Amygdala (tissue), 56 donors: ENCODE measurements around the gene REPS1.
A peak's percentile ranks its signal among the peaks of the same experiment; 100 is the strongest.
"Not testable (repeated sequence)": the region's sequence is repeated elsewhere in the genome, so short reads cannot be mapped to it uniquely, and the experiment has no call there.

Experiments used
- DNase-seq, 56 donors: peaks; one replicate each; lab custom pipeline; 2025; lab: John Stamatoyannopoulos, UW

Gene REPS1, protein sequence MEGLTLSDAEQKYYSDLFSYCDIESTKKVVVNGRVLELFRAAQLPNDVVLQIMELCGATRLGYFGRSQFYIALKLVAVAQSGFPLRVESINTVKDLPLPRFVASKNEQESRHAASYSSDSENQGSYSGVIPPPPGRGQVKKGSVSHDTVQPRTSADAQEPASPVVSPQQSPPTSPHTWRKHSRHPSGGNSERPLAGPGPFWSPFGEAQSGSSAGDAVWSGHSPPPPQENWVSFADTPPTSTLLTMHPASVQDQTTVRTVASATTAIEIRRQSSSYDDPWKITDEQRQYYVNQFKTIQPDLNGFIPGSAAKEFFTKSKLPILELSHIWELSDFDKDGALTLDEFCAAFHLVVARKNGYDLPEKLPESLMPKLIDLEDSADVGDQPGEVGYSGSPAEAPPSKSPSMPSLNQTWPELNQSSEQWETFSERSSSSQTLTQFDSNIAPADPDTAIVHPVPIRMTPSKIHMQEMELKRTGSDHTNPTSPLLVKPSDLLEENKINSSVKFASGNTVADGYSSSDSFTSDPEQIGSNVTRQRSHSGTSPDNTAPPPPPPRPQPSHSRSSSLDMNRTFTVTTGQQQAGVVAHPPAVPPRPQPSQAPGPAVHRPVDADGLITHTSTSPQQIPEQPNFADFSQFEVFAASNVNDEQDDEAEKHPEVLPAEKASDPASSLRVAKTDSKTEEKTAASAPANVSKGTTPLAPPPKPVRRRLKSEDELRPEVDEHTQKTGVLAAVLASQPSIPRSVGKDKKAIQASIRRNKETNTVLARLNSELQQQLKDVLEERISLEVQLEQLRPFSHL

GRCh38 chr6:138987643-138988468 lies at the start of gene REPS1:
Gene REPS1, minus strand, starts transcription at chr6:138988253. Its CDS starts 571 bp downstream, at chr6:138987682.
- peak; percentile 17 to 91 (median 78) for DNase-seq

- DNase-seq = no peak
These were observed 49.4 kb upstream of the REPS1 start for GRCh38 chr6:139037490-139037889.

DNA sequence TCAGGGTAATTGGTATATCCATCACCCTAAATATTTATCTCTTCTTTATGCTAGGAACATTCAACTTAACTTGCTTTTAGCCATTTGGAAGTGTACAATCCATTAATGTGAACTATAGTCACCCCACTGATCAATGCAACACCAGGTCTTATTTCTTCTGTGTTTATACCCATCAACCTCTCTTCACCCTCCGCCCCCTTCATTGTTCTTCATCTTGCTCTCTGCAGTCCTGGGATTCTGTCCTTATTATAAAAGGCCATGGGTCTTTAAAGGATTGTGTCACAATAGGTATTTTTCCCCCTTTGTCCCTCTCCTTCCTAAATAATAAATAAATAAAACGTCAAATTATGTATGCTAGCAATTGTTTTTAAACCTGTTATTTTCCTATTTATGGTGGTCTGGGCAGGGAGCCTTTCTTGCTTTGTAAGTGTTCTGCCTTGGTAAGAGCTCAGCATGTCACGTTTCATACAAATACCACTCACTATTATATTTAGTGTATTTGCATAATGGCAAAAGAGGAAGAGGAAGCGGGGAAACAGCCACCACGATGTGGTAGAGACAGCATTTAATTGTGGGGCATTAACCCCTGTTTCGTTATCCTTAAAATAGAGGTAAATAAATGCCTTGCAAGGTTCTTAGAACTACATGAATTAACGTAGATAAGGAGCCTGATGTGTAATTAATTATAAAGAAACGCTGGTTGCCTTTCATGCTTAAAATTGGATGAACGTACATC lies 42.3 kb upstream of the REPS1 start:
- DNase-seq = no peak

GRCh38 chr6:139029470-139030227 lies 41.6 kb upstream of the REPS1 start:
- DNase-seq = peak in 21 of 56 donors; percentile 3 to 47 (median 25)

- peak in 45 of 56 donors; percentile 6 to 65 (median 34) for DNase-seq
These were observed 40.8 kb upstream of the REPS1 start, which contains the start of gene ABRACL for GRCh38 chr6:139028658-139029469. Gene ABRACL, plus strand, starts transcription at chr6:139028745. Its CDS starts 5,416 bp downstream, at chr6:139034161.

DNA sequence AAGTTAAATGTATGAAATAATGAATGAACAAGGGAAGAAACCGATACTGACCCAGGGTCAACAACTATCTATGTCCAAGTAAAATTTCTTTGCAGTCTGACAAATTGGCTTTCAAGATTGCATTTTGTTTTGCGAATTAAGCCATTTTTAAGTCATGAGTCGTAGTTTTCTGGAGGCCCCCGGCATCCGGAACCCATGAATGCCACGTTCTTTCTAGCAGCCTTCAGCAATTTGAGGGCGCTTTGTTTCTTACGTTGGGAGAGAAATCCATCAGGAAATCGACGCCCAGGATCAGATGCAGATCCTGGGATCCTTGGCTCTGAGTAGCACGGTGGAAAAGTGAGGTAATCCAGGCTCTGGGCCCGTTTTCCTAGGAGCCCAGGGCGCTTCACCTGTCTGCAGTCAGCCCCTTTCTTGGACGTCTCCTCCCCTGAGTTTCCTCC lies 40.2 kb upstream of the REPS1 start:
- peak in 4 of 56 donors; percentile 15 to 39 (median 25) for DNase-seq

DNA sequence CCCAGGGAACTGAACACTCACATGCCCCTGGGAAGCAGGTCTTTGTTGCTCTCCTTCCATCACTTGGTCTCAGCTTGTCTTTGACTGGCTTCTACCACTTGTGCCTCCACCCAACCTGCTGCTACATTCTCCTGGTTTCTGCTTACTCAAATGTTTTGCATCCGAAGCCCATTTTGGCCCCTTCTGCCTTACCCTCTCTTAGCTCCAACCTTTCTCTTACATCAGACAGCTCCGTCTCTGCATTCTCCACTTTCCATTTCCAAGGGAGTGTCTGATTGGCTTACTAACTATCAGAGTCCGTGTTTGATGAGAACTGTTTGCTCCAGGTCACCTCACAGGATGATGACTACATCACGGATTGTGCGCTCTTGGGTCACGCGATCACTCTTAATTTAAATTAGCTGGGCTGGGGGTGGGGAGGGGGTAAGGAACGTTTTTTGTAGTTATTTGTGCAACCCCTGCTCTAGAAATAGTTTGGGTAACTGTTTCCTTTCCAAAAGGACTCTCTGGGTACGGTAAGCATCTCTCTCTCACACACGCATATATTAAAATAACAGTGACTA lies 39.6 kb upstream of the REPS1 start:
- DNase-seq = no peak

DNA sequence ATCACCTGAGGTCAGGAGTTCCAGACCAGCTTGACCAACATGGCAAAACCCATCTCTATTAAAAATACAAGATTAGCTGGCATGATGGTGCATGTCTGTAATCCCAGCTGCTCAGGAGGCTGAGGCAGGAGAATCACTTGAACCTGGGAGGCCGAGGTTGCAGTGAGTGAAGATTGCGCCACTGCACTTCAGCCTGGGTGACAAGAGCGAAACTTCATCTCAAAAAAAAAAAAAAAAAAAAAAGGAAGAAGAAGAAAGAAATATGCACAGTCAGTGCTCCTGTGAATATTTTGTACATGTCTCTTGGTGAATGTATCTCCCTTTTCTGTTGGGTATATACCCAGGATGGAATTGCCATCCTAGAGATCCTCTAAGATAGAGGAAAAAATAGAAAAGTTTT lies 37.4 kb upstream of the REPS1 start:
- not testable (repeated sequence) for DNase-seq

DNA sequence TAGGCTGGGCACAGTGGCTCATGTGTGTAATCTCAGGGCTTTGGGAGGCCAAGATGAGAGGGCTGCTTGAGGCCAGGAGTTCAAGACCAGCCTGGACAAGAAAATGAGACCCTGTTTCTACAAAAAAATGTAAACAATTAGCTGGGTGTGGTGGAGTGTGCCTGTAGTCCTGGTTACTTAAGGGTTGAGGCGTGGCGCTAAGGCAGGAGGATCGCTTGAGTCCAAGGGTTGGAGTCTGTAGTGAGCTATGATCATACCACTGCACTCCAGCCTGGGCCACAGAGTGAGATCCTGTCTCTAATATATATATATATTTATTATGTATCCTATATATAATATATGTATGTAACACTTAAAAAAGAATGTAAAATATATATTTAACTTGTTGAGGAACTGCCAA lies 32.6 kb upstream of the REPS1 start:
- no peak for DNase-seq

DNA sequence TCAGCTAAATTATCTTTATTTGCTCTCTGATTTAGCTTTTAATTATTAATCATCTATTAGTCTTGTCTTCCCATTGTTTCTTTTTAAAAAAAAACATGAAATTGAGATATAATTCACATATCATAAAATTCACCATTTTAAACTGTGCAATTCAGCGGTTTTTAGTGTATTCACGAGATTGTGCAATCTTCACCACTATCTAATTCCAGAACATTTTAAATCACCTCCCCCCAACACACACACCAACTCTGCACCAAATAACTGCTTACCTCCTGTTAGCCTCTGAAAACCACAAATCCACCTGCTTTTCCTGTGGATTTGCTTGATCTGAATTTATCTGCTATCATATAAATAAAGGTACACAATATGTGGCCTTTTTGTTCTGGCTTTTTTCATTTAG lies 31.7 kb upstream of the REPS1 start:
- no peak for DNase-seq

DNA sequence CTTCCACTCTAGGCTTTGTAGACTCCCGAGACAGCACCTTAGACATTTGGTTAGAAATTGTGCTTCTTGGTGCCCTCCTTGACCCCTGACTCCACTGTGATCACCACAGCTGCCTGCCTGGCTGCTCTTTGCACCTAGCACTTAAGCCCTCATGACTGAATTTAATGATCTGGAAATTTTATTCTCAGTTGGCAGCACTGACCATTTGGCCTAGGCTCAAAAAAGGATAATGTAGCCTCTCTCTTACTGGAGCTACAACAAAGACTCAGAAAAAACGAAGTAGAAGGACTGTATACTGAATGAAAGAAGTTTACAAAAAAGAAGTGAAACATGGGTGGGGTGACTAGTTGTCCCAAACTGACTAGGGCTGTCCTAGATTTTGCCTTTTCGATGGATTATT lies 29.2 kb upstream of the REPS1 start:
- DNase-seq = peak in 2 of 56 donors; percentile 6

DNA sequence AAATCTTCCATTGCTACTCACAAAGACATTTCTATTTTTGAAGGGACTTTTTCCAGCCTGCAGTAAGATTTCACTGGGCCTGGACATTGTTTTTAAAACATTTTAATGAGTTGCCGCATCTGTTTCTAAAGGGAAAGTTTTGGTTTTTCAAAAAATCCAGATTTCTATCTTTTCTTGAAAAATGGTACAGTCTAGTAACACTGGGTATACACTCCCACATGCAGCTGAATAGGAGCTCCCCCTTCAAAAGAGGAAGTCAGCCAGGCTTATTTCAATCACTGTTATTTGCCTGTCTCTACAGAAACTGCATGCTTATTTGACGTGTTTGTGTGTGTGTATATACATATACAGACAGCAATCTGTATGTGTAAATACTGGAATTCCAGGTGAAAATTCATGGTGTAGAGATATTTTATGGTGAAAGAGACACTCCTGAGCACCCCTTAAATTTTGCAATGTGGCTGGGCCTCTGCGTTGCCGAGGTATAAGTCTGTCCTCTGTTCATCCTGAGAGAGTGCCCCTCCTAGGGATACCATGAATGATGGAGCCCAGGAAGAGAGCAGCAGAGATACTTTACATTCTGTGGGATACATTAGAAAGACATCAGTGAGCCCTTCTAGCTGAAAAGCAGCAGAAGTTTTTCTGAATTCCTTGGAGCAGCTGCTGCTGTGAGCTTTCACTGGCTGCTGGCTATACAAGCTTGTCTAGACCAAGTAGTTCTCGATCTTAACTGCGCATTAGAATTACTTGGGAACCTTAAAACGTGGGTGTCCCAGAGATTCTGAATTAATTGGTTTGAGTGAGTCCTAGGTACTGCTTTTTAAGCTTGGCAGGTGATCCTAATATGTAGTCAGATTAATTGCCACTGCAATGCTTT lies 28.5 kb upstream of the REPS1 start:
- DNase-seq = no peak

- DNase-seq = no peak
These were observed 26.9 kb upstream of the REPS1 start for GRCh38 chr6:139014945-139015344.

DNA sequence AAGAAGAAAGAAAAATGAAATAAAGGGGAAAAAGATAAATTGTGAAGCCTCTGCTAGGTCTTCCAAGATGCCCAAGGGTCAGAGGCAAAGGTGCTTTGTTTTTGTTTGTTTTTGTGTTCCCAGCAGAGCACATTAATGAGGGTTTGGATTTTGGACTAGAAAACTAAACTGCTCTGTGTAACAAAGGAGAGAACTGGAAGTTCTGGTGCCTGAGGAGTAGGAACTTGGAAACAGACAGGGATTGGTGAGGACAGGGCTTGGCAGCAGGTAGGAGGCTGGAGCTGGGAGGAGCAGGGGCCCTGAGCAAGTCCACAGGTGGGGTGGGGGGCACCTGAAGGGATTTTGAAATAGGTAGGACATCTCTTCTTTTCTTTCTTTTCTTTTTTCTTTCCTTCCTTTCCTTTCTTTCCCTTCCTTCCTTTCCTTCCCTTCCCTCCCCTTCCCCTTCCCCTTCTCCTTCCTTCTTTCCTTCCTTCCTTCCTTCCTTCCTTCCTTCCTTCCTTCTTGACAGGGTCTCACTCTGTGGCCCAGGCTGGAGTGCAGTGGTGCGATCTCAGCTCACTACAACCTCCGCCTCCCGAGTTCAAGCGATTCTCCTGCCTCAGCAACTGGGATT lies 25.2 kb upstream of the REPS1 start:
- peak in 2 of 56 donors; percentile 4 to 14 for DNase-seq

DNA sequence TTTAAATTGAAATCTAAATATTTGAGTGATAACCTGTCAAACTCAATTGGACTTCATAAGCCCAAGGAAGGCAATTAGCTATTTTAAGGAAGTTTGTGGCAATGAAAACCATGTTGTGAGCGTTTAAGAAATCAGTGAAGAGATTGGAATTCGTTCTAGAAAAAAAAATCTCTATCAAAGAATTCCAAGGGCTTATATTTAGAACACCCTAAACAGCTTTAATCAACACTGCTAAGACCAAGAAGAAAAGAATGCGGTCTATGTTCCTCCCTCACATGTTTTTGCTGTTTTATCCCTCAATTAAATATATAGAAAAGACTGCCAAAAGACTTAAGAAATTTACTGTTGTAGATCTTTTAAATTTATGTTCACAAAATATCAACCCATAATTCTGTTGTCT lies 23.9 kb upstream of the REPS1 start:
- DNase-seq = no peak

DNA sequence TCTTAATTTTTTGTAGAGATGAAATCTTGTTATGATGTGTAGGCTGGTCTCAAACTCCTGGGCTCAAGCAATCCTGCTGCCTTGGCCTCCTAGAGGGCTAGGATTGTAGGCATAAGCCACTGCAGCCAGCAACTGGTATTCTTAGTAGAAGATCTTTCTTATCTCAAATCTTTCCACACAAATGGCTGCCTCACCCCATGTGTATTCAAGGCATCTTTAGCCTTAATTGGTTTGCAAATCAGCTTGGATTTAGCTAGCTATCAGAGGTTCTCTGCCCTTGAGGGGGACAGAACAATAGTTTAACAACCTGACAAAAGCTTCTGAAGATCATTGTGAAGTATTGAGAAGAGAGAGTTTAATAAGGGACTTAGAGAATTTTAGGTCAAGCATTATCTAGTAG lies 22.6 kb upstream of the REPS1 start:
- DNase-seq = no peak
